Nephron progenitor cell (in vitro differentiated cells): Measurements from ENCODE around the gene VWA2.

Source experiments
- DNase-seq: peaks from one replicate; pipeline ENCODE4 v3.0.0; 2021
- H3K27ac Mint-ChIP-seq: 2 replicates; pipeline ENCODE4 v1.8.0; 2021; ENCODE audit warnings: mild to moderate bottlenecking, moderate library complexity, mixed read lengths
- H3K27me3 Mint-ChIP-seq: 2 replicates; pipeline ENCODE4 v1.8.0; 2021; ENCODE audit warnings: mild to moderate bottlenecking, low read depth, mixed read lengths; ENCODE audit not compliant: poor library complexity
- H3K36me3 Mint-ChIP-seq: 2 replicates; pipeline ENCODE4 v1.8.0; 2021; ENCODE audit warnings: low read depth, mixed read lengths
- H3K4me1 Mint-ChIP-seq: 2 replicates; pipeline ENCODE4 v1.8.0; 2021; ENCODE audit warnings: mixed read lengths
- H3K4me3 Mint-ChIP-seq: 2 replicates; pipeline ENCODE4 v1.8.0; 2021; ENCODE audit warnings: mild to moderate bottlenecking, moderate library complexity, mixed read lengths
- H3K9me3 Mint-ChIP-seq: 2 replicates; pipeline ENCODE4 v1.8.0; 2021; ENCODE audit warnings: mild to moderate bottlenecking, moderate library complexity, mixed read lengths
- CTCF ChIP-seq: fragments of 200-600 bp; sonication (generic); IDR thresholded peaks from 2 replicates; pipeline ENCODE4 v1.5.0; 2021; ENCODE audit warnings: antibody characterized with exemption

Gene VWA2

GRCh38 chr10:114294549-114294948 is 55.5 kb downstream of the VWA2 start:
- Mint-ChIP-seq H3K36me3 (peaks cover 91% of the 10 kb centered on the region), H3K4me3 (no peak overlapping the region), H3K4me1 (no peaks in the 10 kb centered on the region), H3K27ac (no peak overlapping the region), H3K27me3 (peaks cover 4% of the 10 kb centered on the region), H3K9me3 (peaks cover 23% of the 10 kb centered on the region)
- TF ChIP-seq CTCF, result no peak
- no peak for DNase-seq

DNA sequence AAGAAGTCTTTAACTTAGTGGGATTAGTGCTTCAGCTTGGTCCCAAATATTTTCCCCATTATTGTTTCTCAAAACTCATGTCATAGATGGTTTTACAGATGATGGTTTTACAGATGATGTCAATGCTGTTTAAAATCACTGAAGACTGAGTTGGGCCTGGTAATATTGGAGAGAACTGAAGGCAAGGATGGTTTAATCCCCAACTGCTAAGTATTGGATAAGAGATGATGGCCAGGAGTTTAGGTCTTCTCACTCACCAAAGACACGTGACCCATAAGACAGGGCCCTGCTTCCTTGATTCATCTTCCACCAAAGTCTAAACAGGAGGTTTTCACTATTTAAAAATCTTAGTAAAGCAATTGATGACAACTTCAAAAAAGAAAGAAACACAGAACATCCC is 56.3 kb downstream of the VWA2 start:
- no peak overlapping the region for H3K4me3 Mint-ChIP-seq
- H3K9me3 Mint-ChIP-seq, result peaks cover 23% of the 10 kb centered on the region
- no peaks in the 10 kb centered on the region for H3K4me1 Mint-ChIP-seq
- peaks cover 86% of the 10 kb centered on the region for H3K36me3 Mint-ChIP-seq
- H3K27ac Mint-ChIP-seq, result no peak overlapping the region
- peaks cover 4% of the 10 kb centered on the region for H3K27me3 Mint-ChIP-seq
- no peak for TF ChIP-seq CTCF
- DNase-seq, result no peak

GRCh38 chr10:114297136-114297705 is 58.2 kb downstream of the VWA2 start:
- DNase-seq, result no peak
- peaks cover 23% of the 10 kb centered on the region for H3K9me3 Mint-ChIP-seq
- peaks cover 4% of the 10 kb centered on the region for H3K27me3 Mint-ChIP-seq
- H3K4me1 Mint-ChIP-seq, result peaks cover 7% of the 10 kb centered on the region
- H3K27ac Mint-ChIP-seq, result no peak overlapping the region
- H3K36me3 Mint-ChIP-seq, result peaks cover 83% of the 10 kb centered on the region
- TF ChIP-seq CTCF, result no peak
- no peak overlapping the region for H3K4me3 Mint-ChIP-seq

- Mint-ChIP-seq H3K27ac (no peak overlapping the region), H3K4me3 (no peak overlapping the region), H3K4me1 (peaks cover 21% of the 10 kb centered on the region), H3K36me3 (peaks cover 57% of the 10 kb centered on the region), H3K27me3 (peaks cover 4% of the 10 kb centered on the region), H3K9me3 (peaks cover 15% of the 10 kb centered on the region)
- no peak for TF ChIP-seq CTCF
- no peak for DNase-seq
Observed at GRCh38 chr10:114300036-114300645, 61.1 kb downstream of the VWA2 start.

- H3K27ac Mint-ChIP-seq, result no peak overlapping the region
- peaks cover 4% of the 10 kb centered on the region for H3K27me3 Mint-ChIP-seq
- TF ChIP-seq CTCF, result no peak
- peaks cover 47% of the 10 kb centered on the region for H3K36me3 Mint-ChIP-seq
- no peak for DNase-seq
- H3K4me3 Mint-ChIP-seq, result no peak overlapping the region
- H3K4me1 Mint-ChIP-seq, result peaks cover 21% of the 10 kb centered on the region
- H3K9me3 Mint-ChIP-seq, result peaks cover 5% of the 10 kb centered on the region
Observed at GRCh38 chr10:114301177-114301576, 62.1 kb downstream of the VWA2 start.
